ENCODE data around the gene COPG2.

Gene COPG2, protein sequence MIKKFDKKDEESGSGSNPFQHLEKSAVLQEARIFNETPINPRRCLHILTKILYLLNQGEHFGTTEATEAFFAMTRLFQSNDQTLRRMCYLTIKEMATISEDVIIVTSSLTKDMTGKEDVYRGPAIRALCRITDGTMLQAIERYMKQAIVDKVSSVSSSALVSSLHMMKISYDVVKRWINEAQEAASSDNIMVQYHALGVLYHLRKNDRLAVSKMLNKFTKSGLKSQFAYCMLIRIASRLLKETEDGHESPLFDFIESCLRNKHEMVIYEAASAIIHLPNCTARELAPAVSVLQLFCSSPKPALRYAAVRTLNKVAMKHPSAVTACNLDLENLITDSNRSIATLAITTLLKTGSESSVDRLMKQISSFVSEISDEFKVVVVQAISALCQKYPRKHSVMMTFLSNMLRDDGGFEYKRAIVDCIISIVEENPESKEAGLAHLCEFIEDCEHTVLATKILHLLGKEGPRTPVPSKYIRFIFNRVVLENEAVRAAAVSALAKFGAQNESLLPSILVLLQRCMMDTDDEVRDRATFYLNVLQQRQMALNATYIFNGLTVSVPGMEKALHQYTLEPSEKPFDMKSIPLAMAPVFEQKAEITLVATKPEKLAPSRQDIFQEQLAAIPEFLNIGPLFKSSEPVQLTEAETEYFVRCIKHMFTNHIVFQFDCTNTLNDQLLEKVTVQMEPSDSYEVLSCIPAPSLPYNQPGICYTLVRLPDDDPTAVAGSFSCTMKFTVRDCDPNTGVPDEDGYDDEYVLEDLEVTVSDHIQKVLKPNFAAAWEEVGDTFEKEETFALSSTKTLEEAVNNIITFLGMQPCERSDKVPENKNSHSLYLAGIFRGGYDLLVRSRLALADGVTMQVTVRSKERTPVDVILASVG

DNA sequence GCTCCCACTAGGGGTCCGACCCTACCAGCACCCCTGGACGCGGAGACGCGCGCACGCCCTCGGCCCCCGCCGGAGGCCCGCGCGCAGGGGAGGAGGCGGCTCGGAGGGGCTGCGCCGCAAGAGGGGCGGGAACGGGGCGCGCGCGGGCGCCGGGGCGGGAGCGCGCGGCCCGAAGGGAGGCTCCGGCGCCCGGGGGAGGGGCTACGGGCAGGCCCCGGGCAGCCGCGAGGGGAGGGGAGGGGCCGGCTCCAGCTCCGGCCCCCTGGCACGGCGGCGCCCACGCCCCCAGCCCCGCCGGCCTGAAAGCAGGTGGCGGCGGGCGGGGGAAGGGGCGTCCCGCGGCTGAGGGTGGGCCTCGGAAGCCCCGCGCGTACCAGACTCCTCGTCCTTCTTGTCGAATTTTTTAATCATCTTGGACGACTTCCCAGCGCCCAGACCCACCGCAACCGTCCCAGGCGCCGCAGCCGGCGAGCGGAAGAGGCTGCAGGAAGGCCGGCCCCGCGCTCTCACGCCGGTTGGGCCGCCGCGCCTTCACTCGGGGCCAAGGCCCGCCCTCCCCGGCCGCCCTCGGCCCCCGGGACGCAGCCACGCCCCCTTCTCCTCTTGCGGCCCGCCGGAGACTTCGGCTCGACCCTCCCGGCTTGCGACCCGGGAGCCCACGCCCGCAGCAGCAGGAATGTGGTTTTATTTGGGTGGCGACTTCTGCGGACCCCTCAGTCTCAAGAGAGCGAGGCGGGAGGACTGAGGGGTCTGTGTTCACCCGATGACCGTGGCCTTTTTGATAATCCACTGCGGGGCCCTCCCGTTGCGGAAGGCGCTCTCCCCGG is at the start of gene COPG2:
Gene COPG2, minus strand, starts transcription at position 491 of the 827 bp plus-strand sequence. Its CDS starts 80 bp downstream, at position 411.
- peak; percentile 86 for DNase-seq (ENCODE audit: low read depth)
- H3K4me3 ChIP-seq (ENCODE audit: low read length), result peak within 1 kb of the TSS; percentile 71
- TF ChIP-seq, protein P1, sequence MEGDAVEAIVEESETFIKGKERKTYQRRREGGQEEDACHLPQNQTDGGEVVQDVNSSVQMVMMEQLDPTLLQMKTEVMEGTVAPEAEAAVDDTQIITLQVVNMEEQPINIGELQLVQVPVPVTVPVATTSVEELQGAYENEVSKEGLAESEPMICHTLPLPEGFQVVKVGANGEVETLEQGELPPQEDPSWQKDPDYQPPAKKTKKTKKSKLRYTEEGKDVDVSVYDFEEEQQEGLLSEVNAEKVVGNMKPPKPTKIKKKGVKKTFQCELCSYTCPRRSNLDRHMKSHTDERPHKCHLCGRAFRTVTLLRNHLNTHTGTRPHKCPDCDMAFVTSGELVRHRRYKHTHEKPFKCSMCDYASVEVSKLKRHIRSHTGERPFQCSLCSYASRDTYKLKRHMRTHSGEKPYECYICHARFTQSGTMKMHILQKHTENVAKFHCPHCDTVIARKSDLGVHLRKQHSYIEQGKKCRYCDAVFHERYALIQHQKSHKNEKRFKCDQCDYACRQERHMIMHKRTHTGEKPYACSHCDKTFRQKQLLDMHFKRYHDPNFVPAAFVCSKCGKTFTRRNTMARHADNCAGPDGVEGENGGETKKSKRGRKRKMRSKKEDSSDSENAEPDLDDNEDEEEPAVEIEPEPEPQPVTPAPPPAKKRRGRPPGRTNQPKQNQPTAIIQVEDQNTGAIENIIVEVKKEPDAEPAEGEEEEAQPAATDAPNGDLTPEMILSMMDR (IDR thresholded peaks at IDR 0.05; ENCODE audit: insufficient read depth, low read depth, low read length, missing control alignments), result no peak

DNA sequence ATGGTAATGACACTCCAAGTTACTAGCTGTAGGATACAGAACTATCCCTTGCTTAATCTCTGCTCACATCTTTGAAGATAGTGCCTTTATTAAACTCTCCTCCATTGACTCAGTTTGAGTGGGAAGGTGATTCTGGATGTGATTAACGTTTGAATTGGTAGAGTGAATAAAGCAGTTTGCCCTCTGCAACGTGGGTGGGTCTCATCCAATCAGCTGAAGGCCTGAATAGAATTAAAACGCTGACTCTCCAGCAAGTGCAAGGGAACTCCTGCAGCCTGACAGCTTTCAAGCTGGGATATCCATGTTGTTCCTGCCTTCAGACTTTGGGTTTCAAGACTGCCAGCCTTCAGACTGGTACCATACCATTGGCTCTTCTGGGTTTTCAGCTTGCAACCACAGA is 43.9 kb upstream of the COPG2 start:
- no peak for DNase-seq (ENCODE audit: low read depth)

GRCh38 chr7:130708766-130709165 is 40.2 kb upstream of the COPG2 start:
- DNase-seq (ENCODE audit: low read depth), result no peak
- TF ChIP-seq, protein P1 (IDR thresholded peaks at IDR 0.05; ENCODE audit: insufficient read depth, low read depth, low read length, missing control alignments), result no peak
- no peak overlapping the region for H3K4me3 ChIP-seq (ENCODE audit: low read length)

More for the DNA sequence above, 43.9 kb upstream of the COPG2 start:
- H3K4me3 ChIP-seq (ENCODE audit: low read length), result no peak overlapping the region
- TF ChIP-seq, protein P1 (IDR thresholded peaks at IDR 0.05; ENCODE audit: insufficient read depth, low read depth, low read length, missing control alignments), result no peak

- TF ChIP-seq, protein P1 (IDR thresholded peaks at IDR 0.05; ENCODE audit: insufficient read depth, low read depth, low read length, missing control alignments), result no peak
- DNase-seq (ENCODE audit: low read depth), result no peak
- no peak overlapping the region for H3K4me3 ChIP-seq (ENCODE audit: low read length)
Measured at GRCh38 chr7:130708001-130708400, 39.5 kb upstream of the COPG2 start.

DNA sequence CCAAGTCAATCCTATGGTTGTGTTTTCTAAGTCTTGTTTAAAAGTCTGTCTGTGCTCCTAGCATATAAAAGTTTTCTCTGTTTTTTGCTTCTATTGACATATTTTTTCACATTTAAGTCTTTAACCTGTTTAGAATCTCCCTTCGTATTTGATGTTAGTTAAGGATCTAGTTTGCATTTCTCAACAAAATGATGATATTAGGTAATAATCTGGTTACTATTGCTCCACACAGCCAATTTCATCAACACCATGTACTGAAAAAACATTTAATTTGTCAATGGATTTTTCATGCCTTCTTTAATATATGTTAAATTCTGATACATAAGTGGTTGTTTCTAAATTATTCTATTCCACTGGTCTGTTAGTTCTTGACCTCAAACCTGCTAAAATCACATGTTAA is 35.3 kb upstream of the COPG2 start:
- no peak overlapping the region for H3K4me3 ChIP-seq (ENCODE audit: low read length)
- TF ChIP-seq, protein P1 (IDR thresholded peaks at IDR 0.05; ENCODE audit: insufficient read depth, low read depth, low read length, missing control alignments), result no peak
- DNase-seq (ENCODE audit: low read depth), result no peak

- TF ChIP-seq, protein P1 (IDR thresholded peaks at IDR 0.05; ENCODE audit: insufficient read depth, low read depth, low read length, missing control alignments), result no peak
- DNase-seq (ENCODE audit: low read depth), result no peak
- no peak overlapping the region for H3K4me3 ChIP-seq (ENCODE audit: low read length)
Measured at GRCh38 chr7:130701650-130702049, 33.1 kb upstream of the COPG2 start.

Measured in epithelial cell of esophagus (primary cell).